ENCODE results near the gene PTPRM.

Gene PTPRM

GRCh38 chr18:7577706-7578105, 10.6 kb downstream of the PTPRM start:
- DNase-seq (ENCODE audit: insufficient read length, low spot score) (peak; percentile 51), FAIRE-seq (peak; percentile 88)
- no peak for TF ChIP-seq POLR2A (IDR thresholded peaks at IDR 0.05; ENCODE audit: low read depth, low read length)

- FAIRE-seq (peak; percentile 11), DNase-seq (ENCODE audit: insufficient read length, low spot score) (no peak)
- TF ChIP-seq POLR2A (IDR thresholded peaks at IDR 0.05; ENCODE audit: low read depth, low read length): no peak
Observed at GRCh38 chr18:7579176-7579917, 12.2 kb downstream of the PTPRM start.

- FAIRE-seq (no peak), DNase-seq (ENCODE audit: insufficient read length, low spot score) (no peak)
- no peak for TF ChIP-seq POLR2A (IDR thresholded peaks at IDR 0.05; ENCODE audit: low read depth, low read length)
Observed at GRCh38 chr18:7579918-7580542, 12.9 kb downstream of the PTPRM start.

DNA sequence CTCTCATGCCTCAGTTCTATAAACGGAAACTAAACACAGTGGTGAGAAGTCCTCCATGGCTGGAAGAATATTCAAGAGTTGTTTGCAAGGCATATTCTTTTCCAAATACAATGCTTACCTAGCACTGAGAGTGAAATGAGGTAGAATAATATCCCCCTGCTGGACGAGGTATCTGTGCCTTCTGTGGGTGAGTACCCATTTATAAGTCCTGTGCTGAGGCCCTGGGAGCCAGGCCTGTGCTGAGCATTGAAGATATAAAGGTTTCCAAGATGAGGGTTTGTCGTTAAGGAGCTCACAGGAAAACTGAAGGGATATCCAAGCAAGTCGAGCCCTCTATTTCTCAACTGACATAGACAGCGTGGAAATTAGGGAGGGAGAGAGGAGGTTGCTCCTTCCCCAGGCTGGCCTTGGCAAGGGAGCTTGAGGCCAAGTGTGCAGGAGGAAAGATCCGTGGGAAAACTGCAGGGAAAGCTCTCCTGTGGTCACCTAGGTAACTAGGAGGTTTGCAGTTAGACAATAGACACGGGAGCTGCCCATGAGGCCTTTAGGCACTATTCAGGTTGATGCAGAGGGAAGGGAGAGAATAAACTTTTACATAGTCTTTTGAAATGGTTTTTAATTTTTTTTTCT, 17.6 kb downstream of the PTPRM start:
- no peak for TF ChIP-seq POLR2A (IDR thresholded peaks at IDR 0.05; ENCODE audit: low read depth, low read length)
- FAIRE-seq: no peak
- DNase-seq (ENCODE audit: insufficient read length, low spot score): no peak

DNA sequence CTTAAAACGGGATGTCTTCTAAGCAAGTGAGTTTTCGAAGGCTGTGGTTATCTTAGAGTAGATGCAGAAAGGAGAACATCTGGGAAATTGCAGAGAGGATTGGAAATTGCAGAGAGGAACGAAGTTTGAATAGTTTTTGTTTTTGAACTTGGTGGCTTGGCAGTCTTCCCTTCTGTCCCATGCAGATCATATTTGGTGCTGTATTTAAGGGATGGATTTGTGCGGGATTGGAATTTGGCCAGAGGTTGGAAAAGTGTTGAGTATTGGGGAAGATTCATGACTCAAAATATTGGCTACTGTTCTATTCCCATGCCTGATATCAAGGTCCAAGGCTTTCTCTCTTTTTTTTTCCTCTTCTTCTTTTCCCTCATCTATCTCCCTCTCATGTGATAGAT, 18.2 kb downstream of the PTPRM start:
- FAIRE-seq (no peak), DNase-seq (ENCODE audit: insufficient read length, low spot score) (no peak)
- no peak for TF ChIP-seq POLR2A (IDR thresholded peaks at IDR 0.05; ENCODE audit: low read depth, low read length)

DNA sequence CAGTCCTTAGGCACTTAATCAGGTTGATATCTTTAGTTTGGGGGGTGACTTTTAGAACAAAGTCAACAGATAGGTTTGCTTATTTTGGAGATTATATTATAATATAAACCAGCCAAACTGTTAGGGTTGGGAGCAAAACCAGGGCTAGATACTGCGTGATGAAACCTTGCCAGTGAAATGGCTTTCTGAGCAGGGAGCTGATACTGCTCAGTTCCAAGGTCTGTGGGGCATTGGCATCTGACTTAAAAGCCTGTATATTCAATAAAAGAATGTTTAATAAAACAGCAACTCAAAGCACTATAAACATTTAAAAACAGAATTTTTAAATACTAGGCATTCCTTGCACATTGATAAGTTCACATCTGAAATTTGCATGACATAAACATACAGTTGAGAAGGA, 19.3 kb downstream of the PTPRM start:
- TF ChIP-seq POLR2A (IDR thresholded peaks at IDR 0.05; ENCODE audit: low read depth, low read length): no peak
- no peak for FAIRE-seq
- no peak for DNase-seq (ENCODE audit: insufficient read length, low spot score)

DNA sequence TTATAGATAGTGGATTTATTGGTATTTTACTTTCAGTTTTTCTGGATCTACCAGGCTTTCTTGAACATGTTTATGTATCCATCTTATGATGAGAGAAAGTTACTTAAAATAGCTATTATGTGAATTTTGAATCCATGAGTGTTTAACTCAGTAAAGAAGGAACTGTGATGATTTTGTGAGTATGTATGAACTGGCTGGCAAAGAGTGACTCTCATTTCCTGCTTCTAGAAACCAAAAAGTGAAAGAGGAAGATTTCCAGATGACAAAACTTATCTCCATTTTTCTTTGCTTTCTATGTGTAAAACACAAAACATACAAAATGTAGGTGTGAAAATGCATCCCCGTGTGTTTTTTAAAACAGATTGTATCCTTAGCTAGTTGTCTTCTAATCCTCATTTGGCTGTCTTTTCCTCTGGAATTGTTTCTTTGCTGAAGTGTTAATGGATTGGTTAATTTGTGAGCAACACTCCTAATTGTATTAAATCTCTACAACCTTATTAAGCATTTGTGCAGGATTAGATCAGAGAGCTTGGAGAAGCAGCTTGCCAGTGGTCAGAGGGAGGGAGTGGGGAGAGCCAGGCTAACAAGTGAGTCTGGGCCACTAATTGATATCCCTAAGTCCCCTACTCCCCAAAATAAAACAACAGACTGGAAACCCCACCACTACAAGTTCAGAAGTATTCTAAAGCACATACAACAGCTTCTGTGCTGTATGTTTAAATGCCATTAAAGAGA, 23.9 kb downstream of the PTPRM start:
- peak; percentile 89 for FAIRE-seq
- no peak for TF ChIP-seq POLR2A (IDR thresholded peaks at IDR 0.05; ENCODE audit: low read depth, low read length)
- DNase-seq (ENCODE audit: insufficient read length, low spot score): no peak

- no peak for DNase-seq (ENCODE audit: insufficient read length, low spot score)
- no peak for TF ChIP-seq POLR2A (IDR thresholded peaks at IDR 0.05; ENCODE audit: low read depth, low read length)
- peak; percentile 33 for FAIRE-seq
Observed at GRCh38 chr18:7592305-7593071, 25.4 kb downstream of the PTPRM start.

GRCh38 chr18:7593218-7593819, 26.2 kb downstream of the PTPRM start:
- no peak for TF ChIP-seq POLR2A (IDR thresholded peaks at IDR 0.05; ENCODE audit: low read depth, low read length)
- FAIRE-seq (no peak), DNase-seq (ENCODE audit: insufficient read length, low spot score) (no peak)

DNA sequence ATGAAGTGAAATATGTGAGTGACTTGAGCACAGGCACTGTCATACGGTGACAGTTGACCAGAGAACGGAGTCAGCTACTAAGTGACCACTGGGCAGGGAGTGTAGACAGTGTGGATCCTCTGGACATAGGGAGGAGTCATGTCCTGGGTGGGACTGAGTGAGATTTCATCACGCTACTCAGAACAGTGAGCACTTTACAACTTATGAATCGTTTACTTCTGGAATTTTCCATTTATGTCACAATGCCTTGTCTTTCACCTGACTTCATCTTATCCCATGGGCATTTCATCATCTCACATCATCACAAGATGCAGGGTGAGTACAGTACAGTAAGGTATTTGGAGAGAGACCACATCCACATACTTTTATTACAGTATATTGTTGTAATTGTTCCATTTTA, 29.0 kb downstream of the PTPRM start:
- FAIRE-seq: peak; percentile 53
- DNase-seq (ENCODE audit: insufficient read length, low spot score): no peak
- no peak for TF ChIP-seq POLR2A (IDR thresholded peaks at IDR 0.05; ENCODE audit: low read depth, low read length)

GRCh38 chr18:7597500-7597899, 30.4 kb downstream of the PTPRM start:
- TF ChIP-seq POLR2A (IDR thresholded peaks at IDR 0.05; ENCODE audit: low read depth, low read length): no peak
- DNase-seq (ENCODE audit: insufficient read length, low spot score): no peak
- no peak for FAIRE-seq

GRCh38 chr18:7598167-7599047, 31.3 kb downstream of the PTPRM start:
- TF ChIP-seq POLR2A (IDR thresholded peaks at IDR 0.05; ENCODE audit: low read depth, low read length): no peak
- FAIRE-seq (no peak), DNase-seq (ENCODE audit: insufficient read length, low spot score) (no peak)
